HG03159 (cell line): ENCODE results near the gene UTP11.
"Not testable (repeated sequence)": the region's sequence is repeated elsewhere in the genome, so short reads cannot be mapped to it uniquely, and the experiment has no call there.

Experiments
- ATAC-seq: cut with Tn5 transposase; IDR thresholded peaks from one replicate; pipeline ENCODE4 v1.9.1; 2021; ENCODE audit warnings: mild to moderate bottlenecking, moderate library complexity; ENCODE audit not compliant: unreplicated experiment

The UTP11 gene

GRCh38 chr1:38012363-38013226 lies at the start of gene UTP11:
UTP11 (plus strand) TSS chr1:38012734; CDS start chr1:38012803, 69 bp downstream.
- peak; percentile 95 for ATAC-seq

GRCh38 chr1:37964106-37964505 lies 48.4 kb upstream of the UTP11 start:
- not testable (repeated sequence) for ATAC-seq

GRCh38 chr1:37965301-37965700 lies 47.2 kb upstream of the UTP11 start:
- ATAC-seq = no peak

GRCh38 chr1:37973684-37974083 lies 38.9 kb upstream of the UTP11 start:
- ATAC-seq = not testable (repeated sequence)

- no peak for ATAC-seq
Observed at GRCh38 chr1:37974567-37974966, 38.0 kb upstream of the UTP11 start.

GRCh38 chr1:37975083-37975482 lies 37.5 kb upstream of the UTP11 start:
- ATAC-seq = not testable (repeated sequence)

GRCh38 chr1:37978541-37978940 lies 34.0 kb upstream of the UTP11 start:
- no peak for ATAC-seq

GRCh38 chr1:37983546-37983945 lies 29.0 kb upstream of the UTP11 start:
- ATAC-seq = no peak

GRCh38 chr1:37987679-37988078 lies 24.9 kb upstream of the UTP11 start:
- no peak for ATAC-seq

- peak; percentile 33 for ATAC-seq
Observed at GRCh38 chr1:37989361-37989930, 23.1 kb upstream of the UTP11 start.

- no peak for ATAC-seq
Observed at GRCh38 chr1:37994886-37995566, 17.5 kb upstream of the UTP11 start.

- no peak for ATAC-seq
Observed at GRCh38 chr1:37995751-37996345, 16.7 kb upstream of the UTP11 start.

- ATAC-seq = no peak
Observed at GRCh38 chr1:37997256-37998088, 15.1 kb upstream of the UTP11 start.

GRCh38 chr1:37998089-37998808 lies 14.3 kb upstream of the UTP11 start:
- no peak for ATAC-seq

- no peak for ATAC-seq
Observed at GRCh38 chr1:37998913-37999429, 13.6 kb upstream of the UTP11 start.

- no peak for ATAC-seq
Observed at GRCh38 chr1:37999430-38000232, 12.9 kb upstream of the UTP11 start.

- no peak for ATAC-seq
Observed at GRCh38 chr1:38000233-38000528, 12.4 kb upstream of the UTP11 start.

- no peak for ATAC-seq
Observed at GRCh38 chr1:38000529-38001455, 11.7 kb upstream of the UTP11 start.
